GM23338 (cell line): Measurements from ENCODE around the gene OSBPL3. TPM values are rescaled to one million over a fixed set of nuclear protein-coding genes. Genes with fewer than 3 reads are reported as not detected.

Source experiments
- ATAC-seq: fragments of 200-7000 bp; cut with Tn5 transposase; 3 replicates; pipeline ENCODE4 v1.9.1; 2020
- DNase-seq: peaks from one replicate; pipeline ENCODE4 v3.0.0-alpha.2; 2015; ENCODE audit warnings: low spot score
- H2AFZ ChIP-seq: fragments of 200-600 bp; sonication (generic); 2 replicates; pipeline ENCODE4 v1.8.0; 2016; ENCODE audit warnings: antibody characterized with exemption, mild to moderate bottlenecking, moderate library complexity
- H3F3A ChIP-seq: fragments of 200-600 bp; sonication (generic); replicated peaks from 2 replicates; pipeline ENCODE4 v1.8.0; 2017; ENCODE audit warnings: antibody characterized with exemption, mixed run types, low read depth
- H3K27ac ChIP-seq: fragments of 200-600 bp; sonication (generic); 2 replicates; pipeline ENCODE4 v1.6.1; 2016; ENCODE audit warnings: low read depth
- H3K27me3 ChIP-seq: fragments of 200-600 bp; sonication (generic); 2 replicates; pipeline ENCODE4 v1.8.0; 2016; ENCODE audit warnings: mild to moderate bottlenecking, mixed run types, moderate library complexity; ENCODE audit not compliant: insufficient read depth
- H3K36me3 ChIP-seq: fragments of 200-600 bp; sonication (generic); 2 replicates; pipeline ENCODE4 v1.8.0; 2016; ENCODE audit warnings: mild to moderate bottlenecking; ENCODE audit not compliant: insufficient read depth
- H3K4me1 ChIP-seq: fragments of 200-600 bp; sonication (generic); 2 replicates; pipeline ENCODE4 v1.8.0; 2016; ENCODE audit warnings: mild to moderate bottlenecking, moderate library complexity; ENCODE audit not compliant: insufficient read depth
- H3K4me2 ChIP-seq: fragments of 200-600 bp; sonication (generic); 2 replicates; pipeline ENCODE4 v1.7.1; 2017; ENCODE audit warnings: mixed run types
- H3K4me3 ChIP-seq: fragments of 200-600 bp; sonication (generic); 2 replicates; pipeline ENCODE4 v1.6.1; 2016; ENCODE audit warnings: mixed run types
- H3K79me2 ChIP-seq: fragments of 200-600 bp; sonication (generic); replicated peaks from 2 replicates; pipeline ENCODE4 v1.8.0; 2017; ENCODE audit warnings: mild to moderate bottlenecking; ENCODE audit not compliant: insufficient read depth
- H3K9me2 ChIP-seq: fragments of 200-600 bp; sonication (generic); 2 replicates; pipeline ENCODE4 v1.8.0; 2017; ENCODE audit not compliant: insufficient read depth
- H4K20me1 ChIP-seq: fragments of 200-600 bp; sonication (generic); replicated peaks from 2 replicates; pipeline ENCODE4 v1.8.0; 2017; ENCODE audit warnings: mild to moderate bottlenecking; ENCODE audit not compliant: insufficient read depth
- H3K27ac Mint-ChIP-seq: 2 replicates; pipeline ENCODE4 v1.8.0; 2020; ENCODE audit warnings: inconsistent platforms, mild to moderate bottlenecking, moderate library complexity, mixed read lengths
- H3K27me3 Mint-ChIP-seq: 3 replicates; pipeline ENCODE4 v1.8.0; 2022; ENCODE audit warnings: low read depth, mild to moderate bottlenecking, moderate library complexity, mixed read lengths, inconsistent platforms; ENCODE audit not compliant: insufficient read depth, poor library complexity
- H3K36me3 Mint-ChIP-seq: 3 replicates; pipeline ENCODE4 v1.8.0; 2021; ENCODE audit warnings: low read depth, mild to moderate bottlenecking, inconsistent platforms, moderate library complexity, mixed read lengths
- H3K4me1 Mint-ChIP-seq: 3 replicates; pipeline ENCODE4 v1.8.0; 2020; ENCODE audit warnings: mild to moderate bottlenecking, inconsistent platforms, mixed read lengths
- H3K4me3 Mint-ChIP-seq: 3 replicates; pipeline ENCODE4 v1.8.0; 2021; ENCODE audit warnings: moderate library complexity, mild to moderate bottlenecking, inconsistent platforms, mixed read lengths
- H3K9me3 Mint-ChIP-seq: 3 replicates; pipeline ENCODE4 v1.8.0; 2020; ENCODE audit warnings: moderate library complexity, mild to moderate bottlenecking, inconsistent platforms, mixed read lengths
- CREB1 ChIP-seq: fragments of 250-450 bp; sonication (Bioruptor Pico); IDR thresholded peaks from 2 replicates; pipeline ENCODE4 v1.5.0; 2020; ENCODE audit warnings: low read depth, mild to moderate bottlenecking, moderate library complexity
- CTCF ChIP-seq, 2 experiments: fragments of 200-600 bp in 1 of 2; sonication (generic) in 1 of 2; conservative IDR thresholded peaks; 2 replicates each; pipeline versions ENCODE4 v1.5.1 to v1.6.1; 2016 to 2017; ENCODE audit warnings: antibody characterized with exemption in 2 of 2, low read depth in 2 of 2, mild to moderate bottlenecking in 2 of 2, moderate library complexity in 1 of 2
- ETS1 ChIP-seq: IDR thresholded peaks from 2 replicates; pipeline ENCODE4 v1.6.1; 2016; ENCODE audit warnings: antibody characterized with exemption
- EZH2 ChIP-seq: fragments of 200-600 bp; sonication (generic); IDR thresholded peaks from one replicate; pipeline ENCODE4 v1.8.0; 2017; ENCODE audit warnings: antibody characterized with exemption, mild to moderate bottlenecking, low read depth; ENCODE audit not compliant: unreplicated experiment
- EZH2phosphoT487 ChIP-seq: fragments of 200-600 bp; sonication (generic); IDR thresholded peaks from one replicate; pipeline ENCODE4 v1.8.1; 2018; ENCODE audit warnings: antibody characterized with exemption; ENCODE audit not compliant: unreplicated experiment
- JUNB ChIP-seq: IDR thresholded peaks from one replicate; pipeline ENCODE4 v1.6.1; 2016; ENCODE audit warnings: antibody characterized with exemption; ENCODE audit not compliant: unreplicated experiment
- NANOG ChIP-seq: IDR thresholded peaks from 2 replicates; pipeline ENCODE4 v1.6.1; 2016; ENCODE audit warnings: antibody characterized with exemption, borderline replicate concordance
- POLR2AphosphoS5 ChIP-seq: IDR thresholded peaks from 2 replicates; pipeline ENCODE4 v1.6.1; 2016; ENCODE audit warnings: antibody characterized with exemption, low read depth
- REST ChIP-seq: IDR thresholded peaks from one replicate; pipeline ENCODE4 v1.6.1; 2018; ENCODE audit warnings: antibody characterized with exemption; ENCODE audit not compliant: unreplicated experiment
- STAT1 ChIP-seq: IDR thresholded peaks from one replicate; pipeline ENCODE4 v1.6.1; 2016; ENCODE audit warnings: antibody characterized with exemption; ENCODE audit not compliant: unreplicated experiment
- ZNF114 ChIP-seq: fragments of 250-450 bp; sonication (Bioruptor Pico); IDR thresholded peaks from 2 replicates; pipeline ENCODE4 v1.5.0; 2020; ENCODE audit warnings: mild to moderate bottlenecking, moderate library complexity
- ZNF331 ChIP-seq: fragments of 250-450 bp; sonication (Bioruptor Pico); IDR thresholded peaks from 2 replicates; pipeline ENCODE4 v1.5.0; 2020; ENCODE audit warnings: low read depth, mild to moderate bottlenecking, moderate library complexity
- ZNF462 ChIP-seq: fragments of 250-450 bp; sonication (Bioruptor Pico); IDR thresholded peaks from 2 replicates; pipeline ENCODE4 v1.5.0; 2020; ENCODE audit warnings: mild to moderate bottlenecking, moderate library complexity
- polyA plus RNA-seq: library from polyadenylated mRNA; unstranded; fragments of >200 nt; fragmentation: Nextera tagmentation; extraction: Ambion mirVana; gene quantifications from 2 replicates; pipeline ENCODE4 v1.2.1, GENCODE V29; 2016
- total RNA-seq: library from RNA; depleted of rRNA; stranded (reverse); fragments of >200 nt; shearing (Covaris generic); gene quantifications from 2 replicates; pipeline ENCODE4 v1.2.3, GENCODE V29; 2014

OSBPL3 gene
- total and polyA plus RNA-seq, 2 experiments from 2014 or later, result 7.2 to 15.7 TPM

GRCh38 chr7:24908166-24908565 lies 71.8 kb downstream of the OSBPL3 start:
- H3K27ac ChIP-seq, result no peak overlapping the region
- ATAC-seq, result no peak
- H3K27me3 Mint-ChIP-seq, result no peaks in the 10 kb centered on the region

More at GRCh38 chr7:24908166-24908565, 71.8 kb downstream of the OSBPL3 start:
- H3F3A ChIP-seq, result no peaks in the 10 kb centered on the region
- H2AFZ ChIP-seq, result no peak overlapping the region
- peaks cover 8% of the 10 kb centered on the region for H3K4me1 Mint-ChIP-seq
- DNase-seq, result no peak
- no peak for TF ChIP-seq STAT1
- no peak for TF ChIP-seq ZNF462 (CRISPR knock-in tag)
- TF ChIP-seq ZNF114 (CRISPR knock-in tag), result no peak
- TF ChIP-seq ZNF331, result no peak
- TF ChIP-seq EZH2phosphoT487, result no peak
- no peak for TF ChIP-seq NANOG
- TF ChIP-seq CREB1 (CRISPR knock-in tag), result no peak
- no peak for TF ChIP-seq ETS1
- TF ChIP-seq REST, result no peak
- no peak for TF ChIP-seq POLR2AphosphoS5
- no peak for TF ChIP-seq EZH2
- TF ChIP-seq CTCF (conservative IDR thresholded peaks at IDR 0.05; ENCODE audit: low read depth in 2 of 2), result no peak
- TF ChIP-seq JUNB, result no peak
- H3K27ac Mint-ChIP-seq, result no peak overlapping the region
- no peak overlapping the region for H3K4me2 ChIP-seq
- H3K79me2 ChIP-seq, result peaks cover 11% of the 10 kb centered on the region
- H3K4me1 ChIP-seq, result peaks cover 14% of the 10 kb centered on the region
- H3K4me3 ChIP-seq, result no peak overlapping the region
- no peaks in the 10 kb centered on the region for H3K36me3 ChIP-seq
- no peak overlapping the region for H3K4me3 Mint-ChIP-seq
- peaks cover 5% of the 10 kb centered on the region; the same call in 1 of the 2 replicates for H4K20me1 ChIP-seq
- H3K27me3 ChIP-seq, result no peaks in the 10 kb centered on the region
- H3K9me3 Mint-ChIP-seq, result no peaks in the 10 kb centered on the region
- no peaks in the 10 kb centered on the region for H3K9me2 ChIP-seq
- 0 out of 3 replicates have a peak, but pooled peaks cover 4% of the 10 kb centered on the region for H3K36me3 Mint-ChIP-seq
